Fibroblast of mammary gland (primary cell): ENCODE results near the gene SOX9.

Experiments used
- DNase-seq: peaks from one replicate; pipeline ENCODE4 v3.0.0-alpha.2; 2010; ENCODE audit warnings: low read depth
- H3K4me3 ChIP-seq: 2 replicates; pipeline ENCODE4 v1.5.1; 2011; ENCODE audit warnings: low read depth, mild to moderate bottlenecking, low read length, moderate library complexity; ENCODE audit not compliant: control insufficient read depth
- TF ChIP-seq, protein P1 (sequence below): conservative IDR thresholded peaks from 2 replicates; pipeline ENCODE4 v1.5.1; 2011; ENCODE audit warnings: low read depth, low read length, inconsistent platforms; ENCODE audit not compliant: control insufficient read depth, insufficient read depth

The SOX9 gene

DNA sequence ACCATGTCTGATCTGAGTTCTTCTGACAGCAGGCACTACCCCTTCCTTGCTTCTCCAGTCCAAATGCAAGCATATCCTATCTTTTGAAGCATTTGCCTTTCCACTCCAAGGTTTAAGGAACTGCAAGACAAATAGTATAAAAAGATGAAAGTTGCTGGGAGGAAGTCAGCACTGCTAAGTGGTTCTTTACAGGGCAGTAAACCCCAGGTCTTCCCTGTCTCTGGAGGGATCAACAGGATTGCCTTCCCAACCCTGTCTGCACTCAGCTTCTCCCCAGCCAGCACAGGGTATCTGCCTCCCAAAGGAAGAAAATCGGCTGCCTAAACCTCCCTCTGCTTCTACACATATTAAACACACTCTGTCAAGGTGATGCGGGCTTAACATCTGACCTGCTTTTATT is 46.8 kb downstream of the SOX9 start:
- TF ChIP-seq, protein P1, sequence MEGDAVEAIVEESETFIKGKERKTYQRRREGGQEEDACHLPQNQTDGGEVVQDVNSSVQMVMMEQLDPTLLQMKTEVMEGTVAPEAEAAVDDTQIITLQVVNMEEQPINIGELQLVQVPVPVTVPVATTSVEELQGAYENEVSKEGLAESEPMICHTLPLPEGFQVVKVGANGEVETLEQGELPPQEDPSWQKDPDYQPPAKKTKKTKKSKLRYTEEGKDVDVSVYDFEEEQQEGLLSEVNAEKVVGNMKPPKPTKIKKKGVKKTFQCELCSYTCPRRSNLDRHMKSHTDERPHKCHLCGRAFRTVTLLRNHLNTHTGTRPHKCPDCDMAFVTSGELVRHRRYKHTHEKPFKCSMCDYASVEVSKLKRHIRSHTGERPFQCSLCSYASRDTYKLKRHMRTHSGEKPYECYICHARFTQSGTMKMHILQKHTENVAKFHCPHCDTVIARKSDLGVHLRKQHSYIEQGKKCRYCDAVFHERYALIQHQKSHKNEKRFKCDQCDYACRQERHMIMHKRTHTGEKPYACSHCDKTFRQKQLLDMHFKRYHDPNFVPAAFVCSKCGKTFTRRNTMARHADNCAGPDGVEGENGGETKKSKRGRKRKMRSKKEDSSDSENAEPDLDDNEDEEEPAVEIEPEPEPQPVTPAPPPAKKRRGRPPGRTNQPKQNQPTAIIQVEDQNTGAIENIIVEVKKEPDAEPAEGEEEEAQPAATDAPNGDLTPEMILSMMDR, result no peak
- no peak for DNase-seq
- no peak overlapping the region for H3K4me3 ChIP-seq

DNA sequence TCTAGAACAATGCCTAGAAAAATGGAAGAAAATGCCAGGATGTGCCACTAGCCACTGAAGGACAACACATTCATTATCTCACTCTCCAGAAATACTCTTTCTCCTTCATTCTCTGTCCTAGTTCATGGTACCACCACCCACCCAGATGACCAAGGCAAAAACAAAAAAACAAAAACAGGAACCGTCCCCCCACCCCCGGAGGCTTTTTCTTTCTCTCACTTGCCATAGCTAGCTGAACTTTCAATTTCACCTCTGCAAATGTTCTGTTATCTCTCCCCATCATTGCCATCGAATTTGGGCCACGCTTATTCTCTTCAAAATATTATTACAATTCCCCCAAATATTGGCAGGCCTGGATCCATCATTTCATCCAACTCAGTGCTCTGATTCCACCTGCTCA is 49.0 kb downstream of the SOX9 start:
- no peak overlapping the region for H3K4me3 ChIP-seq
- TF ChIP-seq, protein P1, result no peak
- no peak for DNase-seq

DNA sequence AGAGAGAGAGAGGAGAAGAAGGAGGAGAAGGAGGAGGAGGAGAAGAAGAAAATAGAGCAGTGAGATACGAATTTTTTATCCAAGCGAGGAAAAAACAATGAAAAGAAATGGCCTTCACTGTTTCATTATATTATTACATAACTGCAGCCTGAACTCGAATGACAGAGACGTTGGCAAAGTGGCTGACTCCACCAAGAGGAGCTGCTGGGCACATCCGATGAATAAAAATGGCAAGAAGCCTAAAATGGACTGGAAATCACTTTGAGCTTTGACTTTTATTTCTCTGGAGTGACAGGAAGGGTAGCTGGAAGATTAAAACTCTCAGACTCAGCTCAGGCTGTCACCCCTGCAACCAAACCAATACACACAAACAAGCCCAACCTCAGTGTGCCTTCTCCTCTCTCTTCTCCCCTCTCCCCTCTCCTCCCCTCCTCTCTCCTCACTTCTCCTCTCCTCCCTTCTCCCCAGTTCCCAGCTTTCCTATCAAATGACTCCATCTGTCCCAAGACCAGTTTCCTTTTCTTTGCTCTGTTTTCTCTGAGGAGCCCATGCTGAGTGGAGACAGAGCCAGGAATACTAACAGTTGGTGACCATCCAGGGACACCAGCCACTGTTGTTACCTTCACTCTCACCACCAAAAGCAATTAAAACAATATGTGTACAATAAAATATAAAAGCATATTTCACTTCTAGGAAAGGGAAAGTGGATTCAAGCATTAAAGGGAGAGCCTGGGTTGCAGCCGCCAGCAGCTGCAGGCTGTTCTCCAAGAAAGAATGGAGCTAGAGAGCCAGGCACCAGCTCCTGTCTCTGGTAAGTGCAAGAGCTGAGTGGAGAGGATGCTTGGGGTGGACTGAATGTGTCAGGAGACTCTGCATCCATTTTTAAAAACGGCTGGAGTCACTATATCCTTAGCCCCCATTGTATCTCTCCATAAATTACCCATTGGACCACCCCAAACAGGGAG is 51.2 kb downstream of the SOX9 start:
- H3K4me3 ChIP-seq, result no peak overlapping the region
- DNase-seq, result no peak
- TF ChIP-seq, protein P1, result no peak

DNA sequence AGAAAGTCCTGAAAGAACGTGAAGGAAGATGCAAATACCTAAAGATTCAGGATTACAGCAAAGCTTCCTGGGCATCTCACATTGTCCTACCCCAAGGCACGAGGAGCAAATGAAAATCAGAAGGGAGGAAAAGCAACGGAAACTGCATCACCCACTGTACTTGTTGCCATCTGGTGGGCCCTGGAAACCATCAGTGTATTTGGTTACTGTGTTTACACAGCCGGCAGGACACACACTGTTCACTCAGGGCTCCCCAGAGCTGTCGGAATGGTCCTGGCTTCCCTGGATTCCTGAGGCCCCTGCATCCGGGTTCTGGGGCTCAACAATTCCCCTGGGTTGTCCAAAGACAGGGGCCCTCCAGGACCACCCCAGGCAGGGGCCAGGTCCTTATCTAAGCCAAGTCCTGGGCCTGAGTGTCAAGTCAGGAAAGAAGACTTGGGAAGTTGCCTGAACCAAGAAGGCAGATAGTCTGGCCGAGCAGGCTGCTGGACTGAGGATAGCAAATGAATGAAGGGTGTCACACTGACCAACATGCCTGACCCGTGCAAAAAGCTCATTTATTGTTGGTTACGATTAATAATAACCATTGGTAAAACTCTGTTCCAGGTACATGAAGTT is 52.8 kb downstream of the SOX9 start:
- TF ChIP-seq, protein P1, result no peak
- H3K4me3 ChIP-seq, result no peak overlapping the region
- DNase-seq, result no peak

DNA sequence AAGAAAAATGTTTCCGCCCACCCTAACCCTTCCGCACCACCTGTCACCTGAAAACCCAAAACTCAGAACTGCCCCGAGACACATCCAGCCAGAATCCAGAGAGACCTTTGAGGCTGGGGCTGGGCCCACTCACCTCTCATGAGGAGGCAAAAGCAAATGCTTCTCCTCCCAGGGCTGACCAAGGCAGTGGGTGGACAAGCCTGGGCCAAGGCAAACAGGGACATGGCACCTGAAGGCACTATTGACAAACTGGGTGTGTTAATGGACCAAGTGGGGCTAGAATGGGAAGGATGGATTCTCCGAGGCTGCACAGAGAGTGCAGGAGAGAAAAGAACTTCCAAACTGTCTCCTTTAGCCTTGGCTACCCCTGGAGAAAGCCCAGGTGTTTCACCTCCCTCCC is 54.4 kb downstream of the SOX9 start:
- DNase-seq, result no peak
- TF ChIP-seq, protein P1, result no peak
- no peak overlapping the region for H3K4me3 ChIP-seq
